Right renal cortex interstitium (tissue), 3 donors: ENCODE results near the gene LRRC23. TPM values are rescaled to one million over a fixed set of nuclear protein-coding genes. Genes with fewer than 3 reads are reported as not detected.

Experiments
- DNase-seq, 3 donors: peaks; one replicate each; pipeline ENCODE4 v3.0.0-alpha.2; 2013; ENCODE audit warnings: low read depth in 3 of 3, low spot score in 2 of 3
- polyA plus RNA-seq, 3 donors: library from polyadenylated mRNA; unstranded; fragments of 120-200 nt; gene quantifications; one replicate each; pipeline ENCODE4 v1.2.1, GENCODE V29; 2013; ENCODE audit not compliant: insufficient read length in 3 of 3

Gene LRRC23
- polyA plus RNA-seq, 3 donors = 19.1 to 23.5 (median 23.4) TPM

DNA sequence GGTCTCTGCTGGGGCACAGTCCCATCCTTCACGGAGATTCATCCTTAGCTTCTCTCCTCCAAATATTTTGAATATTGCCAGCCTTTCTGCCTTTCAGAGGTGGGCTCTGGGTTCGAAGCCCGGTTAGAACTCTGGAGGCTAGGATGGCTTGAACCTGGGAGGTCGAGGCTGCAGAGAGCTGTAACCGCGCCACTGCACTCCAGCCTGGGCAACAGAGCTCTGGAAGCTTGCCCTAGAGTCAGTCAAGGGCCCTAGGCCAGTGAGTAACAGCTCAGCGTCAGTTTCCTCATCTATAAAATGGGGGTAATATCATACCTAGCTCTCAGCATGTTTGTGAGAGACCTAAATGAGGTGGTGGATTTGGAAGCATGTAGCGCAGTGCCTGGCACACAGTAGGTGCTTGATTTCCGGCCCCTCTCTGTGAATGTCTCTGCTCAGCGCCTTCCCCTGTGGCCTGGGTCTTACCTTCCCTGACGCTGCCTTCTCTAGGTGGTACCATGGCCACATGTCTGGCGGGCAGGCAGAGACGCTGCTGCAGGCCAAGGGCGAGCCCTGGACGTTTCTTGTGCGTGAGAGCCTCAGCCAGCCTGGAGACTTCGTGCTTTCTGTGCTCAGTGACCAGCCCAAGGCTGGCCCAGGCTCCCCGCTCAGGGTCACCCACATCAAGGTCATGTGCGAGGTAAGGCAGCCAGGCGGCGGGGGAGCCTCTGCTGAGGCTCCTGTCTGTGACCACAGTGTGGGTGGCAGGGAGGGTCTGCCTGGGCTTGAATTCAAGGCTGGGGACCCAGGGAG, 49.9 kb downstream of the LRRC23 start:
- DNase-seq = no peak

DNA sequence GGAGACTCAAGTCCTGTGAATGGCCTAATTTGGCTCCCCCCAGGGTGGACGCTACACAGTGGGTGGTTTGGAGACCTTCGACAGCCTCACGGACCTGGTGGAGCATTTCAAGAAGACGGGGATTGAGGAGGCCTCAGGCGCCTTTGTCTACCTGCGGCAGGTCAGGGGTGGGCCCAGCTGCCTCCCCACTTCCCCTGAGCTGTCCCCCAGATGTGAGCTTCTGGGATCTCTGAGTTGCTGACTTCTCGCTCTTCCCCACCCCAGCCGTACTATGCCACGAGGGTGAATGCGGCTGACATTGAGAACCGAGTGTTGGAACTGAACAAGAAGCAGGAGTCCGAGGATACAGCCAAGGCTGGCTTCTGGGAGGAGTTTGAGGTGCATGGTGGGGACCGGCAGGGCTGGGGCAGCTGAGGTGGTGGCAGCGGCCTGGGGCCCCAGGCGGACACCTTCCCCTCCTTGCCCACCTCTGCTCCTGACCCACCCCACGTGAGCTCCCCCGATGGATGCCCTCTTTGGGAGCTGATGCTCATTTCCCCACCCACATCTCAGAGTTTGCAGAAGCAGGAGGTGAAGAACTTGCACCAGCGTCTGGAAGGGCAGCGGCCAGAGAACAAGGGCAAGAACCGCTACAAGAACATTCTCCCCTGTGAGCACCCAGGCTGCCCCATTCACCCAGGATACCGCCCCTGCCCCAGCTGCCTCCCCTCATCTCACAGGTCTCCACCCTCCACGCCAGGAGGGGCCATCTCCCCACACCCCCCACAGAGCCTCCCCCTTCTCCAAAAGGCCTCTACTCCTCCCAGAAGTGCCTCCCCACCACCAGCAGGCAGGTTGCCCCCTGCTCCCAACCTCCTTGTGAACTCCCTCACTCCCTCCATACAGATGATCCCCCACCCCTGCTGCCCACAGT, 50.7 kb downstream of the LRRC23 start:
- no peak for DNase-seq

DNA sequence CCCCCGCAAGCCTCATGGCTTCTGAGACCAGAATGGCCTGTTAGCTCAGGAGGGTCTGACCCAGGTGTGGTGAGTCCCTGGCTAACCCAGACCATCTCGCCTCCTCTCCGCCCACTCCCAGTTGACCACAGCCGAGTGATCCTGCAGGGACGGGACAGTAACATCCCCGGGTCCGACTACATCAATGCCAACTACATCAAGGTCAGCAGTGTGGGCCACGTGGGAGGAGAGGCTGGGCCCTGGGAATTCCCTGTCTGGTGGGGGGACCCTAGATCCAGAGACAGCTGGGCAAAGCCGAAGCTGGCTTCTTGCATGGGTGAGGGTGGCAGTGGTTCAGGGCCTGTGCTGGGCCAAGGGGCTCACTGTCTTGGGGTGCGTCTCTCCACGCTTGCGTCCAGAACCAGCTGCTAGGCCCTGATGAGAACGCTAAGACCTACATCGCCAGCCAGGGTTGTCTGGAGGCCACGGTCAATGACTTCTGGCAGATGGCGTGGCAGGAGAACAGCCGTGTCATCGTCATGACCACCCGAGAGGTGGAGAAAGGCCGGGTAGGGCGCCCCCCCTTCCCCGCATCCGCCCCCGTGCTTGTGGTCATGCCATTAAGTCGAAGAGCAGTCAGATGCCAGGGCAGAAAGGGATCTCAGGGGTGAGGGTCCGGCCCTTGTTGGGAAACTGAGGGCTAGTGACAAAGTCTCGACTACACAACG, 51.6 kb downstream of the LRRC23 start:
- DNase-seq = no peak

DNA sequence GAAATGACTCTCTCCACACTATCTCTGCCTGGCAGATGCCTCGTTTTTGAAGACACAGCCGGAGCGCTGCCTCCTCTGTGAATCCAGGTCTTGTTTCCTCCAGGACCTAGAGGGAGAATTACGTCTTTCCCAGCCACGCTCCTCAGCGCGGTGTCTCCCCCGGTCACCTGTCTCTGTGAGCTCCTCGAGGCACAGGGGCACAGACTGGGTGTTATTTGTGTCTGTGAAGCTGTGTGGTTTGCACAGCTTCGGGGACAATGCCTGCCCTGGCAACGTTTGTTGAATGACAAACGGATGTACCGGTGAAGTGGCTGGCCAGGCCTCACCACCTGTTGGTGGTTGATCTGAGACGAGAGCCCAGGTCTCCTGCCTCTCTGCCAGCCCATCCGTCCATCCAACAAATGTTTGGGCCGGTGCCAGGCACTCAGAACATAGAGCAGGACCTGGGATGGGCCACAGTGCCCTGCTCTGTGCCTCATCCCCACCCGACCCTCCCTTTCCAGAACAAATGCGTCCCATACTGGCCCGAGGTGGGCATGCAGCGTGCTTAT, 52.6 kb downstream of the LRRC23 start:
- no peak for DNase-seq

DNA sequence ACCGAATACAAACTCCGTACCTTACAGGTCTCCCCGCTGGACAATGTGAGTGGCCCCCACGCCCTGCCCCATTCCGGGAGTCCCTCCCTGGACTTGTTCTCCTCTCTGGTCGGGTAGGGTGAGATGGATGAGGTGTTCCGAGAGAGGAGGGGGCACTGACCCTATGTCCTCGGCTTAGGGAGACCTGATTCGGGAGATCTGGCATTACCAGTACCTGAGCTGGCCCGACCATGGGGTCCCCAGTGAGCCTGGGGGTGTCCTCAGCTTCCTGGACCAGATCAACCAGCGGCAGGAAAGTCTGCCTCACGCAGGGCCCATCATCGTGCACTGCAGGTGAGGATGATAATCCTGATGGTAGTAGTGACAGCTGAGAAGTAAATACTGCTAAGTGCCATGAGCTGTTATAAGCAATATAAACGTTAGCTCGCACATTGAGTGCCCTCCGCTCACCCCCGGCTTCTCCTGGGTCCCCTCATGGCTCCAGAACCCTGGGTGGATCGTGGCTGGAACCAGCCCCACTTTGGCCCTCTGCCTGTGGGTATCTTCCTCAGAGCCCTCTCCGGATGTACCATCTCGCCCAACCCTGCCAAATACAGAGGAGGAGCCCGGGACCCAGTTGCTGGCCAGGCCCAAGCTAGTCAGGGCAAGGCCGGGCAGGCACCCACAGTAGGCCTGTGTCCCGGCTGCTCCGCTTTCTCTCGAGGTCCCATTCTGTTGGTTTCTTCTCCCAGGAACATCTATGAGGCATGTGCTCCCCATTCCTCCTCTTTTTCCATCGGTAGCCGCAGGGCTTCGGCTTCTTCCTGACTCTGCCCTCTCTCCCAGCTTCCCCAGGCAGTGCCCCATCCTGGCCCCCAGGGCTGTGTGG, 53.4 kb downstream of the LRRC23 start:
- no peak for DNase-seq

DNA sequence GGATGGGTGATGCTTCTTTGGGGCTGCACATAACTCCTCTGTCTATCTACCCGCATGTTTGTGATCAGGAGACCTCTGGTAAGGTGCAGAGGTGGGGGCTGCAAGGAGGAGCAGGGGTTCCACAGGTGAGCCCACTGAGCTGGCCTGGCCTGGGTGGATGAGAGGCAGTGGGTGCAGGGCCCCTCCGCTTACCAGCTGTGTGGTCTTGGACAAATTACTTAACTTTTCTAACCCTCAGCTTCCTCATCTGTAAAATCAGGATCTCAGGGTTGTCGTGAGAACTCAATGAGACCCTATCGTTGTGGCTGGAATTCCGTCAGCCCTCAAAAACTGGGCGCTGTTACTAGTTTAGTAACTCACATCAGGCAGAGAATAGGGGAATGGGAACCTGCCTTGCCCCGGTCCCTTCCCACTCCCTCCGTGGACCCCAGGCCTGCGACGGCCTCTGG, 54.0 kb downstream of the LRRC23 start:
- no peak for DNase-seq

DNA sequence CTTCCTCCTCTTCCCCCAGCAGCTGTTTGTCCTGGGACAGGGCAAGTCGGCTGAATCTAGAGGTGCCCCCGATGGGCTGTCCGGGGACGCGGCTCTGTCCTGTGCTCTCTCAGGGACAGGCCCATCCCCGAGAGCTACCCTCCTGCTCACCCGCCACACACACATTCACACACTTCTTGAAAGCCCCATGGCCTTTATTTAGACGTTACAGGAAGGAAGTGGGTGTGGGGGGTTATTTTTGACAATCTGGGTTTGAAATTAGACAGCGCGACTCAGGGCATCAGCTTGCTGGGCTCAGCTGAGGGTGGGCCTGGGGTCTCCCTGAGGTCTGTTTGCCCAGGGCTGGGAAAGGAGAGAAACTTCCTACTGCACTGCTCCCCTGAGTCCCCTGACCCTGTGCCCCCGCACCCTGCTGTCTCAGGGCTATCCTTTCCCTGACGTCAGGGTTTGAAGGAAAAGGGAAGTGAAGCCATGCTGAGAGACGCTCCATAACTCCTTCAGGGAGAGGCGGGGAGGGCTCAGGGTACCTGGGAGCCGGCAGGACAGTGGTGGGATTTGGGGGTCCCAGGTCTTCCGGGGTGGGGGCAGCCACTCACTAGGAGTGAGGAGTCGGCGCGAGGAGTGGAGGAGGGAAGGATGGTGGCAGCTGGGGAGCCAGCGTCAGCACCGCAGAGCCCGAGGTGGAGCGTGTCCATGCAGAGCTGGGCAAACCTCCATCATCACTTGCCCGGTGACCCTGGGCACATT, 54.6 kb downstream of the LRRC23 start:
- no peak for DNase-seq

DNA sequence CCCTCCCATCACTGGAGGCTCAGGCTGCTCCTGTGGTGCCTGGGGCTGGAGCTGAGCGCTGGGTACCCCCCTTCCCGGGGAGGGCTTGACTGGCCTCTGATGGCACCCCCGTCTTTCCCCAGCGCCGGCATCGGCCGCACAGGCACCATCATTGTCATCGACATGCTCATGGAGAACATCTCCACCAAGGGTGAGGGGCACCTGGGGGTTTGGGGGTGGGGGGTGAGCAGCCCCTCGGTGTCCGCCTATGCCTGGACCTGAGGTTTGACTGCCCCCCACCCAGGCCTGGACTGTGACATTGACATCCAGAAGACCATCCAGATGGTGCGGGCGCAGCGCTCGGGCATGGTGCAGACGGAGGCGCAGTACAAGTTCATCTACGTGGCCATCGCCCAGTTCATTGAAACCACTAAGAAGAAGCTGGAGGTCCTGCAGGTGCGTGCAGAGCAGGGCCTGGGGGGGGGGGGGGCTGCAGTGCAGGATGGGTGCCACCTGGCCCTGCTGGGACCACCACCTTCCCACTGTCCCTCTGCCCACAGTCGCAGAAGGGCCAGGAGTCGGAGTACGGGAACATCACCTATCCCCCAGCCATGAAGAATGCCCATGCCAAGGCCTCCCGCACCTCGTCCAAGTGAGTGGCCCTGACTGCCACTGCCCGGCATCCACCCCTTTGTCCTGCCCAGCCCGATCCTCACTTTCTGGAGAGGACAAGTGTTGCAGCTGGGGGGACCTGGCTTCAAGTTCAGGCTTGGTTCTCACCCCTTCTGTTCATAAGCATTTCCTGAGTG, 55.4 kb downstream of the LRRC23 start:
- DNase-seq = no peak

DNA sequence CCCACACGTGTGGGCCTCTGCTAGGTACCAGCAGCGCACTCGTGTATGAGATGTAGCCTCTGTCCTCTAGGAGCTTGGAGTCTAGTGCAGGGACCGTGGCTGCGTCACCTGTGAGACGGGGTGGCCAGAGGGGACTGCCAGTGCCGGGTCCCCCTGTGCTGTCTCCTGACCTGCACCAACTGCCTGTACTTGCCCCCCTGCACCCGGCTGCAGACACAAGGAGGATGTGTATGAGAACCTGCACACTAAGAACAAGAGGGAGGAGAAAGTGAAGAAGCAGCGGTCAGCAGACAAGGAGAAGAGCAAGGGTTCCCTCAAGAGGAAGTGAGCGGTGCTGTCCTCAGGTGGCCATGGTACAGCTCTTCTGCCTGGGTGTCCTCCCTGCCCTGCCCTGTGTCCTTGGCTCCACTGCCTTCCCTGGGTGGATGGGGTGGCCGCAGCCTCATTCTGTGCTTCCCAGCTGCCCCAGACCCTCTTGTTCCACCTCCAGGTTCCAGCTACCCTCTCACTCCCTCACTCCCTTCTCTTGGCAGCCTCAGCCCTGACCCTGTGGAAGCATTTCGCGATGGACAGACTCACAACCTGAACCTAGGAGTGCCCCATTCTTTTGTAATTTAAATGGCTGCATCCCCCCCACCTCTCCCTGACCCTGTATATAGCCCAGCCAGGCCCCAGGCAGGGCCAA, 56.1 kb downstream of the LRRC23 start:
- no peak for DNase-seq

DNA sequence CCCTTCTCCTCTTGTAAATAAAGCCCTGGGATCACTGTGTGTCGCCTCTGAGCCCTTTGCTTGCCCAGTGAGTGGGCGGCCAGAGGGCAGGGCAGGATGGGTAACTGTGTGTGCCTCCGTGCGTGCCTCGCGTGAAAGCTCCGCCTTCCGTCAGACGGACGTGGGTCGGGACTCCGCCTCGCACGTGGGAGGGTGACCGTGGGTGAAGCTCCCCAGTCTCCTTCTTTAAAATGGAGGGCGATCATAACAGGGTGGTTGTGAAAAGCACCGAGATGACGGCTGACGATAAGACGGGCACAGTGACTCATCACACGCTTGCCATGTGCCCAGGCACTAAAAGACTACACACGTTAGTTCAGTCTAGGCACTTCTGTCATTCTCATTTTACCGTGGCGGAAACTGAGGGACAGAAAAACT, 56.7 kb downstream of the LRRC23 start:
- no peak for DNase-seq

DNA sequence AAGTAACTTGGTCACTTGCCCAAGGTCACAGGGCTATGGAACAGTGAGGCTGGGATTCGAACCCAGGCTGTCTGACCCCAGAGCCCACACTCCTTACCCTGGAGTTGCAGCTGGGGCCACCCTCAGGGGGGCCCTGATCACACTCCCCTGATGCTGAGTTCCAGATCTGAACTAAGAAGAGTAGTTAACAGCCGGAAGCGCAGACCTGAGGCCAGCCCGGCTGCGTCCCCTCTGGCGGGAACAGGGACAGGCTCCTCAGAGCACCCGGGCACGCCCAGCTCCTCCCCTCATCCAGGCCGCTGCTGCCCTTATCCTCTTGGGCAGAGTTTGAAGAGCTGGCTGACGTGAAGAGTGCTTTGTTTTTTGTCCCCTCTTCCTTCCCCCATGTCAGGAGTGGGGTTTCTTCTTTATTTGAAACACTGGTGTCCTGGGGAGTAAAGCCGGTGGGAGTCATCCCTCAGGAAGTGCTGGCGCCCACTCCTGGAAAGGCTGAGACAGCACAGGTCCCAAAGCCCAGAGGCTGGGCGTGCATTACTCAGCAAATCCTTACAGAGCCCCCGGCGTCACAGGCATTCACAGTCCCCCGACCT, 57.2 kb downstream of the LRRC23 start:
- no peak for DNase-seq

DNA sequence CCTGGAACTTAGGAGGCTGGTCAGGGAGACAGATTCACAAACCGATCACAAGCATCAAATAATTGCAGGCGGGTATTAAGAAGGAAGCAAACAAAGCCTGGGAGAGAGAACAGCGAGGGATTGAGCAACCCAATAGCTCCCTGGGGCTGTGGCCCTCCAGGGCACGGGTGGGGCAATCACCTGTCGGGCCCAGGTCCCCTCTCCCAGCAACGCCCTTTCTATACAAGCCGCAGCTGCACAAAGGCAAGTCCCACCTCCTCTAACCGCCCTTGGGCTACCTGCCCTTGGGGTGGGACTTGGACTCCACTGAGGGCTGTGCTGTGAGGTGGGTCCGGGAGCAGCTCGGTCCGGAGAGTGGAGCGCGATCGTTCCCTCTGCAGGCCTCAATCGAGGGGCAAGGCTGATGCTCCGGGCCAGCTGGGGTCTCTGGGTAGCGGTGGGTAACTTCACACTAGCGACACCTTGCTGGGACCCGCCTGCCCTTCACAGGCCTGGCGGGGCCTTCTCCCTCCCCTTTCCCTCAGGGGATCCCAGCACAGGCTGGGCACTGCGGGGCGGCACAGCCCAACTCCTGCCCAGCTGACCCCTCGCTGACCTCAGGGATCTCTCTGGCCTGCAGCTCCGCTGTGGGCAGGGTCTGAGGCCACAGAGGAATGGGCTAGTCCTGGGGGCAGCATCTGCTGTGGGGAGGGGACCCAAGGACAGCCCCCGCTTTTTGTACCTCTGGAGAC, 57.8 kb downstream of the LRRC23 start:
- no peak for DNase-seq

DNA sequence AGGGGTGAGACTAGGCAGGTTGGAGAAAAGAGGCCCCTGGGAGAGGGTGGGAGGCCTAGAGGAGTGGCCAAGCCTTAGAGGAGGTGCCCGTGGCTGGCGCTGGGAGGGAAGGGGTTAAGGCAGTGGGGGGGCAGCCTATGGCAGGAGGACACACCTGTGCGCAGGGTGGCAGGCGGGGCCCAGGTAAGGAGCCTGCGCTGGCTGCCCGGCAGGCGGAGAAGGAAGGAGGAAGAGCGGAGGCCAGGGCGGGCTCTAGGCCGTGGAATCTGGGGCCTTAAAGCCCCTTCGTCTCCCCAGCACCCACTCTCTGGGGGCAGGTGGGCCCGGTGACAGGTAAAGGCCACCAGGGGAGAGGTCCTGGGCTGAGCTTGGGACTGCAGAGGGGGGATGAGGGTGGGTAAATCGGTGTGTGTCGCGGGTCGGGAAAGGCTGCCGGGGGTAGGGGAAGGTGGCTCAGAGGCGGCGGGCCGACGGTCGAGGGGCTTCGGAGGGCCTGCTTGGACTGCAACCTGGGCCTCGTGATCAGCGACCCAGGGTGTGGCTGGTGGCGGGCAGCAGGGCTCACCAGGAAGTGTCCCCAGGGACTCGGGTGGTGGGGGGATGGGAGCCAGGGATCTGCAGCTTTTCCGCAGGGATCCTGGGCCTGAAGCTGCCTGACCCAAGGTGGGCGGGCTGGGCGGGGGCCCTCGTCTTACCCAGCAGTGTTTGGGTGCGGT, 58.6 kb downstream of the LRRC23 start:
- DNase-seq = no peak
